Dedifferentiated amniotic fluid mesenchymal stem cell (primary cell): Measurements from ENCODE around the gene LCE1D.

Experiments used
- DNase-seq: peaks from one replicate; pipeline ENCODE4 v3.0.0-alpha.2; 2016; ENCODE audit errors: extremely low spot score

Gene LCE1D

DNA sequence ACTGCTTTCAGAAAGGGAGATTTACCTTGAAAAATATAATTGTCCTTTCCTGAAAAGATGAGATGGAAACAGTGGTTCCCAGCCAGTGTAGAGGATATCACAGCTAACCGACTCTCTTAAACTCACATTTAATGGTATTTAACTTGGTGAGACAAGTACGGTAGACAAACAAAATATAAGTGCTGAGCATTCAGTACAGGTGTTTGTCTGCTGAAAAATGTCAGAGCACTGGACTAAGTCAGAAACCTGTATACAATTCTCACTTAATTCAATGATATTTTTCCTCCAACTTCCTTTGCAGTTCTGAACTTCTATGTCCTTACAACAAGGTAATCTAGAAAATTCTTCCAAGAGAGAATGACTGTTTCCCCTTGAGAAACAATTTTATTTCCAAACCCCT is 15.2 kb downstream of the LCE1D start, which contains the start of gene LCE1B:
Gene LCE1B (plus strand): TSS at position 301 of the 400 bp plus-strand sequence. CDS start 476 bp downstream, outside the sequence.
- DNase-seq = no peak

DNA sequence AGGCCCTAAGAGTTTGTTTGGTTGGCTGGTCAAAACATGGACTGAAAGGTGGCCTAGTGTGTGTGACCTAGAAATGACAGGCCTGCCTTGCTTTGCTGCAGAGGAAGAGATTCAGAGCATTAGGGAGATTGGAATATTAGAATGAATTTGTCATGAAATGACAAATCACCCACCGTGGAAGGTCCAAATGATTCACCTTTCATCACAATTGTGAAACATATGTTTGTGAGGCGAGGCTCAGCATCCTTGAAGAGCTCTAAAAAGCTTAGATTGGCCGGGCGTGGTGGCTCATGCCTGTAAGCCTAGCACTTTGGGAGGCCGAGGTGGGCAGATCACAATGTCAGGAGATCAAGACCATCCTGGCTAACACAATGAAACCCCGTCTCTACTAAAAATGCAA is 20.8 kb downstream of the LCE1D start:
- no peak for DNase-seq

DNA sequence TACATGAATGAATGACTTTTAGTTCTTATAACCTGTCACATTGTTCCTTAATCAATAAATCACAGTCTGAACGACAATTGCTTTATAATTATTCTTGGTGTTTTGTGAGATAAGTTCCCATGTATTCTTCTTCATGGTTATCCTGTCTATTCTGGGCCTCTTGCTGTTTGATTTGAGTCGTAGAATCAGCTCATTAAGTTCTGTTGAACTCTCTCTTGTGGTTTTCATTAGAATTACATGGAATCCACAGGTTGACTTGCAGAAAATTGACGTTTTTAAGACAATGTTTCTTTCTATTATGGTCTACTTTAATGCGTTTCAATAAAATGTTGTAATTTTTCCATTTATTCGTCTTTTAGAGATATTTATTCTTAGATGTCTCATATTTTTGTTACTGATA is 26.8 kb downstream of the LCE1D start:
- DNase-seq = no peak

DNA sequence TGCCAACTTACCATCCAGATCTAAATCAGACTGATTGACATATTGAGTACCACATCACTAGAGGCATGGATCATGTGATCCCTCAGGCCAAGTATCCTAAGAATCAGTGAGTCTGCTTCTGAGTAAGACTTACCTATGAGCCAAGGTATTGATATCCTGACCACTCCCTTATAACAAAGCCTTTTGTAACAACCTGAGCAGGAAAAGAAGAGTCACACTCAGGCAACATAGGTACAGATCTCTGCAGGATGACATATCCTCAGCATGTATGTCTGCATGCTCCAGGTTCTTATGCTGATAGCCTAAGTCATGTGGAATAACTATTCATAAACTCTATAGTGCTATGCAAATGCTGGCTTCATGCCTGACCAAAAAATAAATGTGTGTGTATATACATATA is 28.4 kb downstream of the LCE1D start:
- DNase-seq = no peak

DNA sequence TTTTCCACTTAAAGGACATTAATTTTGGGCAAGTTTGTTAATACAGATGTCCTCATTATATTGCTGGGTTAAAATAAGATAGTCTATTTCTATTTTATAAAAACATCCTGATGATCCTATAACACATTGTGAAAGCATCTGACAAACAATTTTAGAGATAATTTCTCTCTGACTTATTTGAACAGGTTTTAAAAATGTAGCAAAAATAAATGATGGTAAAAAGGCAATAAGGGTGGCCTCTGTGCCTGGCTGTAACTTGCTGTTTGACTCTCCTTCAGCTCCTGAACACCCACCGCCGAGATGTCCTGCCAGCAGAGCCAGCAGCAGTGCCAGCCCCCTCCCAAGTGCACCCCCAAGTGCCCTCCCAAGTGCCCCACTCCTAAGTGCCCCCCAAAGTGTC is 30.7 kb downstream of the LCE1D start, which contains the start of gene LCE1A:
Gene LCE1A (plus strand): TSS at position 301 of the 400 bp plus-strand sequence. CDS start 0 bp downstream, at position 301.
- no peak for DNase-seq

DNA sequence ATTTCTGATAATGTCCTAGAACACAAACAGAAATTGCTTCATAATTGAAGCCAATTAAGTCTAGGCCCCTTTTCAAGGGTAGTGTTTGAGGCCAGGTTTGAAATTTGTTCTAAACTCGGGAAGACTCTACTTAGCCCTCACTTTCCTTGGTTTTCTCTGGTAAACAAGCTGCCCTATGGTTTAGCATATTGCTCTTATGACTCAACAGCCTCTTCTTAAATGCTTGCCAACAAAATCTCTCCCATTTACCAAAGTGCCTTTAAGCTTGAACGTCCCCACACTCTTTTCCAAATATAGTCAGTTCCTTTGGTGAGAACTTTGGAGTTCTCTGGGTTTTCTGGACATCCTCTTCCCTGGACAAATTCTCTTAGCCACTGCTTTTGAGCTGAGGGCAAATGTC is 40.3 kb downstream of the LCE1D start:
- DNase-seq = no peak

DNA sequence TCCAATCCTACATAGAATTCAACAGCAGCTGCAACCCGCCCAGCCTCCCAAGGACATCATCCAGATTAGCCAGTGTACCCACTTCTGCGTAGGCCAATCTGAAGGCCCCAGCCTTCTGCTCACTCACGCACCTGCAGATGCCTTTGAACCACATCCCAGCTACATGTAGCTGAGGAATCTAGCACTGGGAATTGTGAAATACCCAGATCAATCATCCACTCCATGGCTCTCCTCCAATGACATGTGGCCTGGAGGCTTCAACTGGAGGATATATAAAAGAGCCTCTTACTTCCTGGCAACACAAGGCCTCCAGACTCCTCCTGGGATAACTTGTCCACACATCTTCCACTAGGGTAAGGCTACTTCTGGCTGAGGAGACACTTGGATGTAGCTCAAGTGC is 46.0 kb downstream of the LCE1D start, which contains the start of gene LCE6A:
Gene LCE6A (plus strand): TSS at position 301 of the 400 bp plus-strand sequence. CDS start 665 bp downstream, outside the sequence.
- DNase-seq = no peak
